SK-N-SH (cell line): ENCODE measurements around the gene SLC22A17. TPM values are rescaled to one million over a fixed set of nuclear protein-coding genes. Genes with fewer than 3 reads are reported as not detected.

Experiments
- CTCF ChIA-PET: fragments of 300-600, 350-600 bp; formaldehyde crosslinking; extraction: SDS; loops from one replicate; lab custom pipeline; 2021; lab: Yijun Ruan, JAX
- POLR2A ChIA-PET: fragments of 350-600 bp; sonication (Branson Sonifier 250); formaldehyde crosslinking; extraction: SDS; loops from one replicate; lab custom pipeline; 2020; ENCODE audit warnings: antibody characterized with exemption, inconsistent platforms; lab: Yijun Ruan, JAX
- DNase-seq: peaks from one replicate; pipeline ENCODE4 v3.0.0; 2012
- H2AFZ ChIP-seq: fragments of 200-600 bp; sonication (generic); 2 replicates; pipeline ENCODE4 v1.8.1; 2016; ENCODE audit warnings: antibody characterized with exemption, mild to moderate bottlenecking, low read depth
- H3F3A ChIP-seq: fragments of 200-600 bp; sonication (generic); replicated peaks from 2 replicates; pipeline ENCODE3; 2016; ENCODE audit warnings: antibody characterized with exemption, mild to moderate bottlenecking; ENCODE audit not compliant: insufficient read depth
- H3K27ac ChIP-seq, 2 experiments: fragments of 200-500 bp in 1 of 2; fragments of 200-600 bp in 1 of 2; sonication (Bioruptor generic) in 1 of 2; sonication (generic), shearing (Covaris generic) in 1 of 2; 2 replicates each; pipeline versions ENCODE4 v1.5.1 to v1.6.1; 2014 to 2016; ENCODE audit warnings: low read depth in 2 of 2, inconsistent platforms in 1 of 2, low read length in 1 of 2, mild to moderate bottlenecking in 1 of 2, mixed read lengths in 1 of 2
- H3K27me3 ChIP-seq: fragments of 200-600 bp; sonication (generic), shearing (Covaris generic); 2 replicates; pipeline ENCODE4 v1.6.1; 2016; ENCODE audit warnings: mixed run types; ENCODE audit not compliant: insufficient read depth
- H3K36me3 ChIP-seq, 2 experiments: fragments of 200-500 bp in 1 of 2; fragments of 200-600 bp in 1 of 2; sonication (Bioruptor generic) in 1 of 2; sonication (generic) in 1 of 2; replicated peaks in 1 of 2; 2 replicates each; pipeline versions ENCODE3 to v1.5.1; 2014 to 2016; ENCODE audit warnings: low read length in 1 of 2, mild to moderate bottlenecking in 1 of 2; ENCODE audit not compliant: insufficient read depth in 2 of 2, control insufficient read depth in 1 of 2
- H3K4me1 ChIP-seq, 2 experiments: fragments of 200-500 bp in 1 of 2; fragments of 200-600 bp in 1 of 2; sonication (Bioruptor generic) in 1 of 2; sonication (generic), shearing (Covaris generic) in 1 of 2; 2 replicates each; pipeline versions ENCODE4 v1.5.1 to v1.6.1; 2014 to 2016; ENCODE audit warnings: low read depth in 1 of 2, low read length in 1 of 2, mixed run types in 1 of 2; ENCODE audit not compliant: insufficient read depth in 2 of 2, control insufficient read depth in 1 of 2
- H3K4me2 ChIP-seq: fragments of 200-600 bp; sonication (generic), shearing (Covaris generic); 2 replicates; pipeline ENCODE4 v1.6.1; 2017; ENCODE audit warnings: mixed run types
- H3K4me3 ChIP-seq, 2 experiments: fragments of 200-500 bp in 1 of 2; fragments of 200-600 bp in 1 of 2; sonication (Bioruptor generic) in 1 of 2; sonication (generic), shearing (Covaris generic) in 1 of 2; 2 replicates each; pipeline versions ENCODE4 v1.5.1 to v1.8.1; 2014 to 2016; ENCODE audit warnings: low read depth in 2 of 2, inconsistent platforms in 1 of 2, low read length in 1 of 2, mild to moderate bottlenecking in 1 of 2, mixed read lengths in 1 of 2, moderate library complexity in 1 of 2
- H3K79me2 ChIP-seq: fragments of 200-600 bp; sonication (generic); 2 replicates; pipeline ENCODE4 v1.8.1; 2017; ENCODE audit warnings: mild to moderate bottlenecking; ENCODE audit not compliant: insufficient read depth
- H3K9ac ChIP-seq: fragments of 200-600 bp; sonication (generic); 2 replicates; pipeline ENCODE4 v1.6.1; 2017; ENCODE audit warnings: mixed run types
- H3K9me2 ChIP-seq: fragments of 200-600 bp; sonication (generic); 2 replicates; pipeline ENCODE4 v1.6.1; 2017; ENCODE audit warnings: mixed run types
- H3K9me3 ChIP-seq: fragments of 200-600 bp; sonication (generic); 2 replicates; pipeline ENCODE4 v1.6.1; 2017; ENCODE audit warnings: mixed run types, mild to moderate bottlenecking, moderate library complexity
- H4K20me1 ChIP-seq: fragments of 200-600 bp; sonication (generic); 2 replicates; pipeline ENCODE4 v1.6.1; 2017; ENCODE audit warnings: mild to moderate bottlenecking, mixed run types; ENCODE audit not compliant: insufficient read depth
- CTCF ChIP-seq: fragments of 200-600 bp; sonication (generic); IDR thresholded peaks from 2 replicates; pipeline ENCODE4 v1.6.1; 2017; ENCODE audit warnings: antibody characterized with exemption, mild to moderate bottlenecking, moderate library complexity
- FOXJ3 ChIP-seq: sonication (generic); formaldehyde crosslinking; IDR thresholded peaks from 2 replicates; pipeline ENCODE4 v1.5.1; 2020; ENCODE audit warnings: mild to moderate bottlenecking, missing genetic modification reagents
- GATA2 ChIP-seq: sonication (generic); formaldehyde crosslinking; IDR thresholded peaks from 2 replicates; pipeline ENCODE4 v1.5.0; 2020; ENCODE audit warnings: mild to moderate bottlenecking, missing genetic modification reagents
- NRF1 ChIP-seq: IDR thresholded peaks from 2 replicates; pipeline ENCODE4 v1.6.1; 2012; ENCODE audit warnings: low read depth, mild to moderate bottlenecking, low read length
- REST ChIP-seq: IDR thresholded peaks from 2 replicates; pipeline ENCODE4 v1.6.1; 2012; ENCODE audit warnings: mild to moderate bottlenecking, low read depth, low read length, moderate library complexity
- ZBTB33 ChIP-seq: IDR thresholded peaks from 2 replicates; pipeline ENCODE4 v1.4.0; 2012; ENCODE audit warnings: low read depth, borderline replicate concordance
- WGBS: methylation state at CpG from one replicate; pipeline ENCODE4 v1.1.6; 2017; ENCODE audit warnings: low lambda C conversion rate; 5-methylcytosine and 5-hydroxymethylcytosine counted together
- polyA plus RNA-seq, 3 experiments: library from polyadenylated mRNA; depleted of rRNA; stranded (reverse); fragments of >200 nt; gene quantifications; 2 replicates each; pipeline ENCODE4 v1.2.3, GENCODE V29; 2012
- TF ChIP-seq, protein P1 (sequence below): fragments of 150-350 bp; IDR thresholded peaks from 2 replicates; pipeline ENCODE4 v1.6.1; 2017; ENCODE audit warnings: antibody characterized with exemption, low read length, low read depth, borderline replicate concordance
- TF ChIP-seq, protein P2 (sequence below): fragments of 150-350 bp; IDR thresholded peaks from 2 replicates; pipeline ENCODE4 v1.6.1; 2016; ENCODE audit warnings: mild to moderate bottlenecking, low read depth, low read length

The SLC22A17 gene
- polyA plus RNA-seq, 1 of the 3 experiments (the other 2 are of a cell fraction): 27.2 TPM

GRCh38 chr14:23307687-23308644, 44.7 kb downstream of the SLC22A17 start:
- ChIA-PET POLR2A (interaction anchor here (3.9 kb wide), 1 partner anchor 13 kb away, joined by 34 read pairs; the partner anchor contains the start of gene PABPN1), CTCF (interaction anchor here (0.6 to 3.6 kb wide), 7 partner anchors 13 to 214 kb away, joined by 3 to 12 read pairs (median 3); partner anchors contain the start of genes EFS, HOMEZ and PABPN1)
- Histone ChIP-seq H2AFZ (no peak overlapping the region), H3K4me3 (peak overlapping the region; percentile 93 to 97), H3K27ac (peak overlapping the region in 1 of 2 experiments; percentile 91; a peak in 2 of 4 replicates), H3K9me2 (no peaks in the 10 kb centered on the region), H3K9me3 (no peaks in the 10 kb centered on the region), H4K20me1 (peaks cover 17% of the 10 kb centered on the region), H3K4me1 (peaks cover 13 to 29% of the 10 kb centered on the region in 2 experiments), H3K9ac (peak overlapping the region; percentile 95), H3K36me3 (peaks cover 36 to 38% of the 10 kb centered on the region in 2 experiments), H3K79me2 (peaks cover 61% of the 10 kb centered on the region), H3K4me2 (peak overlapping the region; percentile 96), H3K27me3 (no peaks in the 10 kb centered on the region), H3F3A (peaks cover 19% of the 10 kb centered on the region)
- no peak for DNase-seq
- TF ChIP-seq REST (no peak), GATA2 (CRISPR knock-in tag) (no peak), FOXJ3 (CRISPR knock-in tag) (no peak)
- 87% methylated on average over 18 of the region's 22 CpGs for WGBS

GRCh38 chr14:23307146-23307530, 45.5 kb downstream of the SLC22A17 start:
- no peaks in the 10 kb centered on the region for H3K27me3 ChIP-seq
- TF ChIP-seq CTCF (no peak), NRF1 (no peak), FOXJ3 (CRISPR knock-in tag) (no peak), ZBTB33 (no peak)
- TF ChIP-seq, protein P1, sequence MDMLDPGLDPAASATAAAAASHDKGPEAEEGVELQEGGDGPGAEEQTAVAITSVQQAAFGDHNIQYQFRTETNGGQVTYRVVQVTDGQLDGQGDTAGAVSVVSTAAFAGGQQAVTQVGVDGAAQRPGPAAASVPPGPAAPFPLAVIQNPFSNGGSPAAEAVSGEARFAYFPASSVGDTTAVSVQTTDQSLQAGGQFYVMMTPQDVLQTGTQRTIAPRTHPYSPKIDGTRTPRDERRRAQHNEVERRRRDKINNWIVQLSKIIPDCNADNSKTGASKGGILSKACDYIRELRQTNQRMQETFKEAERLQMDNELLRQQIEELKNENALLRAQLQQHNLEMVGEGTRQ: no peak
- TF ChIP-seq, protein P2, sequence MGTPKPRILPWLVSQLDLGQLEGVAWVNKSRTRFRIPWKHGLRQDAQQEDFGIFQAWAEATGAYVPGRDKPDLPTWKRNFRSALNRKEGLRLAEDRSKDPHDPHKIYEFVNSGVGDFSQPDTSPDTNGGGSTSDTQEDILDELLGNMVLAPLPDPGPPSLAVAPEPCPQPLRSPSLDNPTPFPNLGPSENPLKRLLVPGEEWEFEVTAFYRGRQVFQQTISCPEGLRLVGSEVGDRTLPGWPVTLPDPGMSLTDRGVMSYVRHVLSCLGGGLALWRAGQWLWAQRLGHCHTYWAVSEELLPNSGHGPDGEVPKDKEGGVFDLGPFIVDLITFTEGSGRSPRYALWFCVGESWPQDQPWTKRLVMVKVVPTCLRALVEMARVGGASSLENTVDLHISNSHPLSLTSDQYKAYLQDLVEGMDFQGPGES: no peak
- H3K36me3 ChIP-seq: peaks cover 28 to 32% of the 10 kb centered on the region in 2 experiments
- H3K9ac ChIP-seq: peak overlapping the region; percentile 95
- H3K9me3 ChIP-seq: no peaks in the 10 kb centered on the region
- no peak overlapping the region for H2AFZ ChIP-seq
- peak overlapping the region; percentile 76 to 91 for H3K27ac ChIP-seq
- H3K9me2 ChIP-seq: no peaks in the 10 kb centered on the region
- peaks cover 21% of the 10 kb centered on the region for H3F3A ChIP-seq
- WGBS: 5% methylated on average over 5 of the region's 5 CpGs
- peaks cover 57% of the 10 kb centered on the region for H3K79me2 ChIP-seq
- no peak for DNase-seq
- peaks cover 12% of the 10 kb centered on the region; the same call in 1 of the 2 replicates for H4K20me1 ChIP-seq
- peaks cover 13 to 31% of the 10 kb centered on the region in 2 experiments for H3K4me1 ChIP-seq
- H3K4me2 ChIP-seq: peak overlapping the region; percentile 96
- H3K4me3 ChIP-seq: peak overlapping the region; percentile 93 to 97
- POLR2A ChIA-PET: interaction anchor here (0.7 to 3.9 kb wide), 3 partner anchors 14 to 59 kb away, joined by 3 to 34 read pairs (median 4); partner anchors contain the start of genes HOMEZ and PABPN1
- CTCF ChIA-PET: interaction anchor here (0.9 to 3.6 kb wide), 6 partner anchors 13 to 58 kb away, joined by 3 to 12 read pairs (median 4); partner anchors contain the start of genes EFS, HOMEZ and PABPN1
